ENCODE data around the gene PTPRT.

Gene PTPRT

DNA sequence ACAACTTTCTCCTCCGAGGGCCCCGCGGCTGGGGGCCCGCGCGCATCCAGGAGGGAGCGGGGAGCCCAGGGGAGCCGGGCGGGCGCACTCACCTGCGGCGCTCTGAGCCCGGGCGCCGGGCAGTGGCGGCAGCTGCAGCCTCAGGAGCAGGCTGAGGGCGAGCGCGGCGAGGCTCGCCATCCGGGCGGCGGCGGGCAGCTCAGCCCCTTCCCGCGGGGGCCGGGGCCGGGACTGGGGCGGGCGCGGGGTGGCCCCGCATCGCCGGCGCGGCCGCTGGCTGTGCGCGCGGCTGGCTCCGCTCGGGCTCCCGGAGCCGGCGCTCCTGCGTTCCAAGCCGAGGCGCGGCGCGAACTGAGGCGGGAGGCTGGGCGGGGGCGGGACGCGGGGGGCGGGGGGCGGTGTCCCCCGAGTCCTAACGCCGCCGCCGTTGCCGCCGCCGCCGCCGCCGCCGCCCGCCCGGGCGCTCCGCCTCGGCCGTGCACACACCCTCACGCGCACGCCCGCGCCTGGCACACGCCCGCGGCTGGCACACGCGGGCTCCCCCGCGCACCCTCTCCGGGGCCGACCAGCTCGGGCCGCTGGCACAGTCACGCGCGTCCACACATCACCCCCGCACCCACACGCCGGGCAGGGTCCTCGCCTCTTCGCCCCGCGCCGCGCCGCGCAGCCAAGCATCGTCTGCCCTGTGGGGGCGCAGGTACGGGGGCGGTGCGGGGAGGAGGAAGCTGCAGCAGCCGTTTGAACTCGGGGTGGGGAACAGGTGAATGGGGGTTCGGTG is at the start of gene PTPRT:
Gene PTPRT, minus strand, starts transcription at position 353 of the 778 bp plus-strand sequence. Its CDS starts 173 bp downstream, at position 180.
- no peak within 1 kb of the TSS for H3K4me2 ChIP-seq (ENCODE audit: insufficient read depth, low read length)
- H3K4me1 ChIP-seq (ENCODE audit: insufficient read depth, low read length) = no peaks in the 10 kb centered on the region
- H3K27me3 ChIP-seq (ENCODE audit: insufficient read depth, low read length, poor library complexity) = peaks cover 16% of the 10 kb centered on the region
- H3K79me2 ChIP-seq (ENCODE audit: insufficient read depth, low read length) = no peaks in the 10 kb centered on the region
- H2AFZ ChIP-seq (ENCODE audit: low read depth, low read length) = no peak within 1 kb of the TSS
- peaks cover 12% of the 10 kb centered on the region for H4K20me1 ChIP-seq (ENCODE audit: insufficient read depth, low read length)
- DNase-seq = no peak
- TF ChIP-seq EZH2 (IDR thresholded peaks at IDR 0.05; ENCODE audit: borderline replicate concordance, low read depth, low read length, severe bottlenecking) = no peak
- TF ChIP-seq CTCF (IDR thresholded peaks at IDR 0.05; ENCODE audit: borderline replicate concordance, extremely low read depth, low read length, poor library complexity, severe bottlenecking) = no peak
- no peak within 1 kb of the TSS for H3K27ac ChIP-seq (ENCODE audit: low read length)
- no peak for ATAC-seq (ENCODE audit: insufficient read depth, low read depth)
- H3K4me3 ChIP-seq (ENCODE audit: low read depth in 1 of 2, low read length in 2 of 2) = no peak within 1 kb of the TSS
- no peaks in the 10 kb centered on the region for H3K9me3 ChIP-seq (ENCODE audit: insufficient read depth, low read length, severe bottlenecking)
- no peak within 1 kb of the TSS for H3K9ac ChIP-seq (ENCODE audit: low read depth, low read length)
- no peaks in the 10 kb centered on the region for H3K36me3 ChIP-seq (ENCODE audit: insufficient read depth, low read length)

GRCh38 chr20:43238833-43239232 is 49.1 kb upstream of the PTPRT start:
- H3K79me2 ChIP-seq (ENCODE audit: insufficient read depth, low read length) = no peaks in the 10 kb centered on the region
- no peak overlapping the region for H3K4me3 ChIP-seq (ENCODE audit: low read depth in 1 of 2, low read length in 2 of 2)
- H3K9ac ChIP-seq (ENCODE audit: low read depth, low read length) = no peak overlapping the region
- no peak overlapping the region for H3K27ac ChIP-seq (ENCODE audit: low read length)
- no peak overlapping the region for H2AFZ ChIP-seq (ENCODE audit: low read depth, low read length)
- H4K20me1 ChIP-seq (ENCODE audit: insufficient read depth, low read length) = no peaks in the 10 kb centered on the region
- no peaks in the 10 kb centered on the region for H3K4me1 ChIP-seq (ENCODE audit: insufficient read depth, low read length)
- TF ChIP-seq CTCF (IDR thresholded peaks at IDR 0.05; ENCODE audit: borderline replicate concordance, extremely low read depth, low read length, poor library complexity, severe bottlenecking) (no peak), EZH2 (IDR thresholded peaks at IDR 0.05; ENCODE audit: borderline replicate concordance, low read depth, low read length, severe bottlenecking) (no peak)
- H3K27me3 ChIP-seq (ENCODE audit: insufficient read depth, low read length, poor library complexity) = peaks cover 26% of the 10 kb centered on the region
- ATAC-seq (ENCODE audit: insufficient read depth, low read depth) (no peak), DNase-seq (no peak)
- H3K36me3 ChIP-seq (ENCODE audit: insufficient read depth, low read length) = no peaks in the 10 kb centered on the region
- no peaks in the 10 kb centered on the region for H3K9me3 ChIP-seq (ENCODE audit: insufficient read depth, low read length, severe bottlenecking)
- no peak overlapping the region for H3K4me2 ChIP-seq (ENCODE audit: insufficient read depth, low read length)

GRCh38 chr20:43238266-43238665 is 48.6 kb upstream of the PTPRT start:
- ATAC-seq (ENCODE audit: insufficient read depth, low read depth) = no peak
- no peaks in the 10 kb centered on the region for H3K36me3 ChIP-seq (ENCODE audit: insufficient read depth, low read length)
- no peak overlapping the region for H3K4me3 ChIP-seq (ENCODE audit: low read depth in 1 of 2, low read length in 2 of 2)
- no peak overlapping the region for H2AFZ ChIP-seq (ENCODE audit: low read depth, low read length)
- TF ChIP-seq EZH2 (IDR thresholded peaks at IDR 0.05; ENCODE audit: borderline replicate concordance, low read depth, low read length, severe bottlenecking) = no peak
- no peak for TF ChIP-seq CTCF (IDR thresholded peaks at IDR 0.05; ENCODE audit: borderline replicate concordance, extremely low read depth, low read length, poor library complexity, severe bottlenecking)
- H3K4me1 ChIP-seq (ENCODE audit: insufficient read depth, low read length) = no peaks in the 10 kb centered on the region
- no peak overlapping the region for H3K27ac ChIP-seq (ENCODE audit: low read length)
- no peak overlapping the region for H3K4me2 ChIP-seq (ENCODE audit: insufficient read depth, low read length)
- H3K79me2 ChIP-seq (ENCODE audit: insufficient read depth, low read length) = no peaks in the 10 kb centered on the region
- H3K27me3 ChIP-seq (ENCODE audit: insufficient read depth, low read length, poor library complexity) = peaks cover 29% of the 10 kb centered on the region
- no peaks in the 10 kb centered on the region for H3K9me3 ChIP-seq (ENCODE audit: insufficient read depth, low read length, severe bottlenecking)
- DNase-seq = no peak
- no peak overlapping the region for H3K9ac ChIP-seq (ENCODE audit: low read depth, low read length)
- H4K20me1 ChIP-seq (ENCODE audit: insufficient read depth, low read length) = no peaks in the 10 kb centered on the region
